ENCODE data around the gene MORN3.
"Not testable (repeated sequence)": the region's sequence is repeated elsewhere in the genome, so short reads cannot be mapped to it uniquely, and the experiment has no call there.

MORN3 gene

DNA sequence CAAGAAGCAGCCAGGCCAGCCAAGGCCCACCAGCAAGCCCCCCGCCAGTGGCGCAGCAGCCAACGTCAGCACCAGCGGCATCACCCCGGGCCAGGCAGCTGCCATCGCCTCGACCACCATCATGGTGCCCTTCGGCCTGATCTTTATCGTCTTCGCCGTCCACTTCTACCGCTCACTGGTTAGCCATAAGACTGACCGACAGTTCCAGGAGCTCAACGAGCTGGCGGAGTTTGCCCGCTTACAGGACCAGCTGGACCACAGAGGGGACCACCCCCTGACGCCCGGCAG is 28.2 kb downstream of the MORN3 start:
- no peak for DNase-seq (ENCODE audit: low read depth in 2 of 3, low spot score in 2 of 3)

DNA sequence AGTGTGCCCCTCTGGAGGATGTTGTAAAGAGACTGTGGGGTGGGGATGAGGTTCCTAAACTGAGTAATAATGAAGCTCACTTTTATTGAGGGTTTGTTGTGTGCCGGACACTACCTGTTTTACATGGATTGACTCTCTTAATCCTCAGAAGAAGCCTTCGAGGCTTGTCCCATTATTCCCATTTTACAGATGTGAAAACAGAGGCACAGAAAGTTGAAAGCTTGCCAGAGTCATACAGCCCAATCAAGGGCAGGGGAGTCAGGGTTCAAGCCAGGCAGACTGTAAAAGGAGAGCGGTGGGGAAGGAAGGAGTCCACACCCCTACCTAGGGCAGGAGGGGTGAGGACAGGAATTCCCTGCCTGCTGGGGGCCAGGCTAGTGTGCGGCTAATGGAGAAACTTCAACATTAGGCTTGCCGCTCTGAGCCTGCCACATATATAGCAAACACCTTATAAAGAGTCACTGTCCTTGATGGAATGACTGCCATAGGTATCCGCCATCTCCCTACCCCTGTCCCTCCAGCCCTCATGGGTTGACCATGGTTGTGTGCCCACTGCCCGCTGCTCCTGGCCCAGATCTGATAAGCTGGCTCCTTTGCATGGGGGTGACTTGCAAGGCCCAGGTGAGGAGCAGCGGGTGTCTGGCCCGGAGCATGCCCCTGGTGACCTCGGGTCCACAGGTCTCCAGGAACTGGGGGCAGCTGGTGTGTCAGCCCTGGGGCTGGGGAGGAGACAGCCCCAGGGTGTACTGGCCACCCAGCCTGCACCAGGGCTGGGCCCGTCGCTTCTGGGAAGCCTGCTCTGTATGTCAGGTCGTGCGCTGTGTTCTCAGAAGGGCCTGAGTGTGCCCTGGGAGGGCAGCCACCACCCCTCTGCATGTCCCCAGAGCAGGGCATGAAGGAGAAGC is 30.9 kb downstream of the MORN3 start:
- DNase-seq (ENCODE audit: low read depth in 2 of 3, low spot score in 2 of 3) = no peak

DNA sequence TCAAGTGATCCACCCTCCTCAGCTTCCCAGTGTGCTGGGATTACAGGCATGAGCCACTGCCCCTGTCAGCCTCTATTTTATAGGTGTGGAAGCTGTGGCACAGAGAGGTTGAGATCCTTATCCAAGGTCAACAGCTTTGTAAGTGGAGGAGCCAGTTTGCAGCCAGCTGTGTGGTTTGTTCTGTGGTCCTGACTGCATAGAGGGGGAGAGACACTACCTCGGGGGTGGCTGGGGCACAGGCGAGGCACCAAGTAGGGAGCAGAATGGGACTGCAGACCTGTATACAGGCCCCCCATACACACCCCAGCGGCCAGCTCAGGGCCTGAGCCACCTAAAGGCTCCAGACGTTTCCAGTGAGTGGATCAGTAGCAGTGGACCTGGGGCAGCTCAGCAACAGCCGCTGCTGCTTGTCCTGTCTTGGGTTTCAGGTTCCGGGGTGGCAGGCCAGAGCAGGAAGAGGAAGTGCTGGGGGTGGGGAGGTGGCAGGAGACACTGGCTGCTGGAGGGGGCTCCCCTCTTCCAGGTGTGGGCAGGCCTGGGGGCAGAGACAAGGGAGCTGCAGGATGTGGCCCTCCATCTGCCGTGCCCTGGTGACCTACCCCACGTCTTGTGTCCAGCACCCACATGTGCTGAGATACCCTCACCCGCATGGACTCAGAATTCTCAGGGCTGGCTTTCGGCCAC is 32.1 kb downstream of the MORN3 start:
- peak; percentile 41 to 54 (median 47) for DNase-seq (ENCODE audit: low read depth in 2 of 3, low spot score in 2 of 3)

DNA sequence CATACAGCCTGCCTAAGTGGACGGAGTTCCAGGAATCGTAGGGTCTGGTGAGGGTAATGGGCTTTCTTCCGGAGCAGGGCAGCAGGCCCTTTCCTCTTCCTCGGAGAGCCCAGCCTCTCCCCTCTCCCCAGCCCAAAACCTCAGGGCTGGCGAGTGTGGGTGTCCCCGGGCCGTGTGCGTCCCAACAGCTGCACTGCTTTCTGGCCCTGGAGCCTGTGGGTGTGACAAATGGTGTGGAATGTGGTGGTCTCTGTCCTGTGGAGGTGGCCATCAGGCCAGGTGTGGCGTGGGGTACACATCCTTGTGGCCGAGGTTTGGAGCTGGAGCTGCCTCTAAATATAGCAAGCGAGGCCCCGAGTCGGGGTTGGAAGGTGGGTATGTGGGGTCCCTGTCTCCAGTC is 34.6 kb downstream of the MORN3 start:
- DNase-seq (ENCODE audit: low read depth in 2 of 3, low spot score in 2 of 3) = no peak

DNA sequence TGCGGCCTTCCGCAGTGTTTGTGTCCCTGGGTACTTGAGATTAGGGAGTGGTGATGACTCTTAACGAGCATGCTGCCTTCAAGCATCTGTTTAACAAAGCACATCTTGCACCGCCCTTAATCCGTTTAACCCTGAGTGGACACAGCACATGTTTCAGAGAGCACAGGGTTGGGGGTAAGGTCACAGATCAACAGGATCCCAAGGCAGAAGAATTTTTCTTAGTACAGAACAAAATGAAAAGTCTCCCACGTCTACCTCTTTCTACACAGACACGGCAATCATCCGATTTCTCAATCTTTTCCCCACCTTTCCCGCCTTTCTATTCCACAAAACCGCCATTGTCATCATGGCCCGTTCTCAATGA is 35.6 kb downstream of the MORN3 start:
- DNase-seq (ENCODE audit: low read depth in 2 of 3, low spot score in 2 of 3) = not testable (repeated sequence)

DNA sequence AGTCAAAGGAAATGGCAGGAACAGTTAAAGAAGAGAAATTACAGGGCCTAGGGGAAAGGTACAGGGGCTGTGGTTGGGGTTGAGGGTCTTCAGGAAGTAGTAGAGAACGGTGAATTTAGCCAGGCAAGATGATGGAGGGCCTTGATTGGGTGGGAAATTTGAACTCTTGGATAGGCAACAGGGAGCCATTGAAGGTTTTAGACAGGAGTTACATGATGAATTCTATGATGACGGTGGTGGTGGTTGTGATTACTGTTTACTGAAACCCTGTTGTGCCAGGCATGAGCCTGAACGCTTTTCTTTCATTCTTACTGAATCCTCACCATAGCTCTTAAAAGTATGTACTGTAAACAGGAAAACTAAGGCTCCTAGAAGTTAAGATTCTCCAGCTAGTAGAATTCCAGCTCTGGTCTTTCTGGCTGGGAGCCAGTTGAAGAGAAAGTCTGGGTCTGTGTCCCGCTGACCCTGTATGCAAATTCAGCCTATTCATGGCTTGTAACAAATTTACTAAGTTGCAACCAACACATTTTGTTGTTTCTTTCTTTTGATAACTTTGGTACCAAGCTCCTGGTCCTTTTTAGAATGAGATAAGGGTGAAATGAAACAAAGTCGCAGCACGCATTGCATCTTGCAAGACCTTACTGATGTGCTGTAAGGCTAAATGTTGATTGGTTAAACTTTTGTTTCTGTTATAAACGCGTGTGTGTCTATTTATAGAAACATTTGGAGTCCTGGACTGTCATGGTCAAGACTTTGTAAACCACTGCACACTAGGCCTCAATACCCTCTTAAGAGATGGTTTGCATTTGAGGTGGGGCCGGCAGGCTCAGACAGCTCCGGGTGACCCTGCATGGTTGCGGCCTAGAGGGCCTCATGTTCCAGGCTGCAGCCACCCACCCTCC is 37.1 kb downstream of the MORN3 start:
- no peak for DNase-seq (ENCODE audit: low read depth in 2 of 3, low spot score in 2 of 3)

DNA sequence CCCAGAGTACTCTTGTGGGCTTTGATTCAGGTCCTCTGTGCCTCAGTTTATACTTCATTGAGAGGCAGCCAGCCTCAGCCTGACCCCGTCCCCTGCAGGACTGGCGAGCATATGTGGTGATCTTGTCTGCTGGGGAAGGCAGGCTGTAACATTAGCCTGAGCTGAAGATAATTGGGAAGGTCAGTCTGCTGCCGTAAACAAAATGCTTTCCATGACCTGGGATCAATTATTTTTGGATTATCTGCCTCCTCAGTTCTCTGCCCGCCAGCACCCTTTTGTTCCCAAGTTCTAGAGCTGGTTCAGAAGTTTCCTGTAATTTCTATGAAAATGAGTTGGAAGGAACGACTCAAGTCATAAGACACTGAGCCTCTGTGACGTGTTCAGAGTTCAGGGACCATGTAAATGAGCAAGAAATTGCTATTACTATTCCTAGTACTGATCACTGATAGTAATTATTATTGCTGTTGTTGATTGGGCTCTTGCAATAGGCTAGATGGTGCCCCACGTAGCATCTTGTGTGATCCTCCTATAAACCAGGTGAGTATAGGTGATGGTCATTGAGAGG is 38.6 kb downstream of the MORN3 start:
- no peak for DNase-seq (ENCODE audit: low read depth in 2 of 3, low spot score in 2 of 3)

DNA sequence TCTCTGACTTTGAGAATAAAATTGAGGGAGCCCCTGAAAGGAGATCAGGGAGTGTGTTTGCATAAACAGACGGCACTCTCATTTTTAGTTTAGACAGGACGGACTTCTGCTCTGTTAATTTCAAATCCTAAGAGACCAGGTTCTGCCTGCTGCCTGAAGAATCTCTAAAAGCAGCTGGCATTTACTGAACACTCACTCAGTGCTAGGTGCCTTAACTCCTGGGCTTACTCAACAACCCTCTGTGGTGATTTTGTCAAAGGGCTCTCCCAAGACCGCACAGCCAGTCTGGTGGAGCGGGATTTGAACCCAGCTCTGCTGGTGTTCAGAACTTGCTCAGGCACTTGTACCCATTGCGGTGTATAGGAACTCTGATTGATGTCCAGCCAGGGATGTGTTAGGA is 40.9 kb downstream of the MORN3 start:
- DNase-seq (ENCODE audit: low read depth in 2 of 3, low spot score in 2 of 3) = no peak

DNA sequence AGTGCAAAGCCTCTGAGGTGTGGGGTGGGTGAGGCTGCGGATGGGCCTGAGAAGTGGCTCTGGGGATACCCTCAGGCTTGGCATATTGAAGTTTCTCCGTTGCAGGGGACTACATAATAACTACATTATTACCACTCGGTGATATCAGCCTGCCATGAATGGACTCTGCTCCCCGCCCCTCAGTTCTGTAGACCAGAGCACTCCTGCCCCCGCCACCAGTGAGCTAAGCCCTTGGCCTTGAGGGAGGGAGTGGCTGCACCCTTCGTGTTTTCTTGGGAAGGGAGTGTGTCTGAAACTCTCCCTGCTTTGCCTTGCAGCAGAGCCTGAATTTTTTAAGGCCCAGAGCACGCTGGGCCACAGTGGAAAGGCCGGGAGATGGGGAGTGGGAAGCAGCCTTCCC is 41.4 kb downstream of the MORN3 start:
- DNase-seq (ENCODE audit: low read depth in 2 of 3, low spot score in 2 of 3) = no peak

DNA sequence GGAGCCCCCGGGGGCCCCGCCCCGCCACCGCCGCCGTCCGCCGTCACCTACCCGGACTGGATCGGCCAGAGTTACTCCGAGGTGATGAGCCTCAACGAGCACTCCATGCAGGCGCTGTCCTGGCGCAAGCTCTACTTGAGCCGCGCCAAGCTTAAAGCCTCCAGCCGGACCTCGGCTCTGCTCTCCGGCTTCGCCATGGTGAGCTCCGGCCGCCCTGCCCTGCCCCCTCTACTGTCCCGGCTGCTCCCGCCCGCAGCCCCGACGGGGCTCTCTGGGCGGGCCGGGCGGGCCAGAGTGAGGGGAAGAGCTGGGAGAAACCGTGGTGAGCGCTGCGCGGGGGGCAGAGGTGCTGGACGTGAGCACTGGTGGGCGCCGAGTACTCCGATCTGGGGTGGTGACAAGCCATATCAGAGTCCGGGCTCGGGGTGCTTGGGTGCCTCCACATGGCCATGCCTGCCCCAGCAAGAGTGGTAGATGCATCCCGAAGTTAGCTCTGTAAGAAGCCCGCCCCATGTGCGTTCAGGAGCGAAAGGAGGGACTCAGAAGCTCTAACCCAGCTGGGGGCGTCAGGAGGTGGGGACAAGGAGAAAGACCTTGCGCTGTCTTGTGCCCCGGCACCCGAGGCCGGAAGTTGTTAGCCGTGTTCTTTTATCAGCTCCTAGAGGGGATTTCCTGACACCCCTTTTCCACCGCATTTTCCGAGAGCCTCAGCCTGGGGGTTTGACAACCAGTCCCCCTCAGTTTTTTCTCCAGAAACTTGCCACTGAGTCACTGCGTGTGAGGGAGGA is 42.4 kb downstream of the MORN3 start:
- peak; percentile 74 to 83 (median 80) for DNase-seq (ENCODE audit: low read depth in 2 of 3, low spot score in 2 of 3)

DNA sequence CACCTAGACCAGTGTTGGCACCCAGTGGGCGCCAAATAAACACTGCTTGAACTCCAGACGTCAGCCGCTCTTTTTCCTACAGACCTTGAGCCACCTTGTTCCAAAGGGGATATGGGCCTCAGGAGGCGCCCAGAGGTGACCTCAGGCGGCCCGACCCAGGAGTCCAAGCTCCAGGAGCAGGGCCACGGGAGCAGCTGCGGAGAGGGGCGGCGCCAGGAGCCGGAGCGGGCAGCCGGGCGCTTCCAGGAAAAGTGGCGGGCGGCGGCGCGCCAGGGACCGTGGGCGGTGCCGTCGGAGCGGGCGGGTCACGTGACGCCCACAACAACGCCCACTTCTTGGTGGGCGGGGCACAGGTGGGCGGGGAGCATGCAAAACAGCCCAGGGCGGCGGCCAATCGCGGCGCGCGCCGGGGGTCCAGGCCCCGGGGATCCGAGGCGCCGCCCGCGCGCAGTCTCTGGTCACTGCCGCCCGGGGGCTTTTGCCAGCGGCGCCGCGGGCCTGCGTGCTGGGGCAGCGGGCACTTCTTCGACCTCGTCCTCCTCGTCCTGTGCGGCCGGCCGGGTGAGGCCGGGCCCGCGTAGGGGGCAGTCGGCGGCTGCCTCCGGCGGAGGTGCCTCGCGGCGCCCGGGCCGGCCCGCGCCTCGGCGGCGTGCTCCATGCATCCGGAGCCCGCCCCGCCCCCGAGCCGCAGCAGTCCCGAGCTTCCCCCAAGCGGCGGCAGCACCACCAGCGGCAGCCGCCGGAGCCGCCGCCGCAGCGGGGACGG is 43.2 kb downstream of the MORN3 start, which contains the start of gene ORAI1:
TSS of gene ORAI1 (plus strand) at position 444 of the 766 bp plus-strand sequence.
- DNase-seq (ENCODE audit: low read depth in 2 of 3, low spot score in 2 of 3) = peak; percentile 94 to 96 (median 95)

DNA sequence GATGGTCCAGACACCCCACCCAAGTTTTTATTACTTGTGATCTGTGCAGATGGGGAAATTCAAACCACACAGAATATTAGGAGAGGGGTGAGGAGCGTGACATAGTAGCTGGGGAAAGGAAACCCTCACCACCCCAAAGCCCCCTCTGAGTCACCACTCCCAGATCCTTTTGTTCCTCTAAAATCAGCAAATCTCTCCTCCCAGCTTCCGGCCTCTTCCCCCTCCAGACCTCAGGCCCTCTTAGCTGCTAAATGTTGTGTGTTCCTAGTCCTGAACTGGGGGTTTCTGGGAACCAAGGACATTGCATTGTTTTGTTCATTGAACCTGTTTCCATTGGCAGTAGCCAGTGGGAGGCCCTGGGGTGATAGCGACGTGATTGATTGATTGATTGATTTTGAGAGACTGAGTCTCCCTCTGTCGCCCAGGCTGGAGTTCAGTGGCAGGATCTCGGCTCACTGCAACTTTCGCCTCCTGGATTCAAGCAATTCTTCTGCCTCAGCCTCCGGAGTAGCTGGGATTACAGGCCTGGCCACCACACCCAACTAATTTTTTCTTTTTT is 49.0 kb downstream of the MORN3 start:
- no peak for DNase-seq (ENCODE audit: low read depth in 2 of 3, low spot score in 2 of 3)

DNA sequence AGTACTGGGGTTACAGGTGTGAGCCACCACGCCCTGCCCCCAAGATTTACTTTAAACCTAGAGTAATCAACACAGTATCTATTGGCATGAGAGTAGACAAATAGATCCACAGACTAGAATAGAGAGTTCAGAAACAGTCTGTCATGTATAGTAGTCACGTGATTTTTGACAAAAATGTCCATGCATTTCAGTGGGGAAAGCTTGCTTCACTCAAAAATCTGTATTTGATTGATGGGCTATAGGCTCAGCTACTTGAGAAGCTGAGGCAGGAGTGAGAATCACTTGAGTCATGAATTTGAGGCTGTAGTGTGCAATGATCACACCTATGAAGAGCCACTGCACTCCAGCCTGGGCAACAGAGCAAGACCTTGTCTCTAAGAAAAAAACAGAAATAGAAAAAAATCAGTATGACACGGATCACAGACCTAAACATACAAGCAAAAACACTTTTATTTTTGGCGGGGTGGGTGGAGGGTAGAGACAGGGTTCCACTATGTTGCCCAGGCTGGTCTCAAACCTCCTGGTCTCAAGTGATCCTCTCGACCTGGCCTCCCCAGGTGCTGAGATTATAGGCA is 50.7 kb downstream of the MORN3 start:
- DNase-seq (ENCODE audit: low read depth in 2 of 3, low spot score in 2 of 3) = no peak

DNA sequence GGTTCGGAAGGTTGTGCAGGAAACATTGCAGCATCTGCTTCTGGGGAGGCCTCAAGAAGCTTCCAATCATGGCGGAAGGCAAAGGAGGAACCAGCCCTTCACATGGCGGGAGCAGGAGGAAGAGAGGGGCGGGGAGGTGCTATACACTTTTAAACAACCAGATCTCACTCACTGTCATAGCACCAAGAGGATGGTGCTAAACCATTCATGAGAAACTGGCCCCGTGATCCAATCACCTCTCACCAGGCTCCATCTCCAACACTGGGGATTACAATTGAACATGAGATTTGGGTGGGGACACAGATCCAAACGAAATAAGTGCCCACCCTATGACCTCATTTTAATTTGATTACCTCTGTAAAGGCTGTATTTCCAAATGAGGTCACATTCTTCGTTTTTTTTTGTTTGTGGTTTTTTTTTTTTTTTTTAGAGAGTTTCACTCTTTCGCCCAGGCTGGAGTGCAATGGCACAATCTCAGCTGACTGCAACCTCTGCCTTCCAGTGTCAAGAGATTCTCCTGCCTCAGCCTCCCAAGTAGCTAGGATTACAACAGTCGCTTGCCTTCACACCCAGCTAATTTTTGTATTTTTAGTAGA is 54.5 kb downstream of the MORN3 start:
- DNase-seq (ENCODE audit: low read depth in 2 of 3, low spot score in 2 of 3) = no peak

DNA sequence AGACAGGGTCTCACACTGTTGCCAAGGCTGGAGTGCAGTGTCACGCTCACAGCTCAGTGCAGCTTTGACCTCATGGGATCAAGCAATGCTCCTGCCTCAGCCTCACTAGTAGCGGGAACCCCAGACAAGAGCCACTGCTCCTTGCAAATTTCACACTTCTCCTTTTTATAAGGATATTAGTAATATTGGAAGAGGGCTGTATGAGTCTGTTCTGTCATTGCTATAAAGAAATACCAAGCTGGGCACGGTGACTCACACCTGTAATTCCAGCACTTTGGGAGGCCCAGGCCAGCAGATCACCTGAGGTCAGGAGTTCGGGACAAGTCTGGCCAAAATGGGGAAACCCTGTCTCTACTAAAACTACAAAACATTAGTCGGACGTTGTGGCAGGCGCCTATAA is 56.0 kb downstream of the MORN3 start:
- DNase-seq (ENCODE audit: low read depth in 2 of 3, low spot score in 2 of 3) = no peak

DNA sequence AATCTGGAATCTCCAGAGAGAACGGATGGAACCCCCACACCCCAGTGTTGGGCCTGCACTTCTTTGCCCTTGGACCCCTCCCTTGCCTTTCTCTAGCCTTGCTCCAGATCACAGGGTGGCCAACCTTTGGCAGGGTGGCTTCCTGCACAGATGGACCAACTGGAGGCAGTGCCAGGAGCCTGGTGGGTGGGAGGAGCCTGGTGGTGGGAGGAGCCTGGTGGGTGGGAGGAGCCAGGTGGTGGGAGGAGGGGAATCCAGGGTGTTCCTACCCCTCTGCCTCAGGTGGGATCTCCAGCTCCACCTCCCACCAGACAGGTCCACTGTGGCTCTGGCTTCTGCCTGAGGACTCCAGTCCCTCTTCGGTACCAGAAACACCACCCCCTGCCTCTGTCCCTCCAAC is 58.1 kb downstream of the MORN3 start:
- no peak for DNase-seq (ENCODE audit: low read depth in 2 of 3, low spot score in 2 of 3)

DNA sequence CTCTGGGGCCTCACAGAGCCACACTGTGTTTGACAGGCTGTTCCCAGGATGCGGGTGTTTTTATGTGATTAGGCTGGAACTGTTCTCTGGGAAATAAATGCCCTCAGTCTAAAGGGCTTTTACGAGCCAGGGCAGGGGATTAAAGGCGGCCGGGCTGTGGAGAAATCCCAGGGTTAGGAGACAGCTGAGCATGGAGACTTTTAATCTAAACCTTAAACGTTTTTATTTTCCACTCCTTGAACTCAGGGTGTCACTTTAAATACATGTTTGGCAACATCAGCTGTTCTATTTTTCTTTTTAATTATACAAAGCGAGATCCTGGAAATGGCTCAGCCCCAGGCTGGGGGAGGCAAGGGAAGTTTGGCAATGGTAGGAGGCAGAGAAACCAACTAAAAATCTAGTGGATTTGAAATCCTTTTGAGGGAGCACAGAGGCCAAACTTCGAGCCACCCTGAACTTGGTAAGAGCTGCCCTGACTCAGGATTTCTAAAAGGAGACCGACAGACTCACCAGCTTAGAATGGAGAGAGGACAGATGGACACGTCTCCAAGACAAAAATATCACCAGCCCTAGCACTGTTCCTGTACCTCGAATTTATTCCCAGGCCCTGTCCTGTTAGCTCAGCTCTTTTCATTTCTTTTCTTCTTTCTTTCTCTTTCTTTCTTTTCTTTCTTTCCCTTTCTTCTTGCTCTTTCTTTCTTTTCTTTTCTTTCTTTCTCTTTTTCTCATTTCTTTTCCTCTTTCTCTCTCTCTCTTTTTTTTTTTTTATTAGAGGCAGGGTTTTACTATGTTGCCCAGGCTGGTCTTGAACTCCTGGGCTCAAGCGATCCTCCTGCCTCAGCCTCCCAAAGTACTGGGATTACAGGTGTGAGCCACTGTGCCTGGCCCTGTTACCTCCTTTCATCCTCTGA is 59.0 kb downstream of the MORN3 start:
- DNase-seq (ENCODE audit: low read depth in 2 of 3, low spot score in 2 of 3) = no peak

DNA sequence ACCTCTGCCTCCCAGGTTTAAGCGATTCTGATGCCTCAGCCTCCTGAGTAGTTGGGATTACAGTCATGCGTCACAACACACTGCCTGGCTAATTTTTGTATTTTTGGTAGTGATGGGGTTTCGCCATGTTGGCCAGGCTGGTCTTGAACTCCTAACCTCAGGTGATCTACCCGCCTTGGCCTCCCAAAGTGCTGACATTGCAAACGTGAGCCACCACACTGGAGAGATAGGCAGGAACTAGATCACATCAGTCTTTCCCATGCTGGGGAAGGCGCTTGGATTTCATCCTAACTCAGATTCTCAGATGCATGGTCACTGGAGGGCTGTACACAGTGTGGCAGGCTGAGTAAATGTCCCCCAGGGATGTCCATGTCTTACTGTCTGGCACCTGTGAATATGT is 61.2 kb downstream of the MORN3 start:
- no peak for DNase-seq (ENCODE audit: low read depth in 2 of 3, low spot score in 2 of 3)
